Gastrocnemius medialis (tissue), 4 donors: ENCODE measurements around the gene ZNF407. TPM values are rescaled to one million over a fixed set of nuclear protein-coding genes. Genes with fewer than 3 reads are reported as not detected.
A peak's percentile ranks its signal among the peaks of the same experiment; 100 is the strongest.

Source experiments
- ATAC-seq, 2 donors: fragments of 150-250 bp; one replicate each; pipeline ENCODE4 v1.9.1; 2016
- DNase-seq, 2 donors: peaks; one replicate each; pipeline ENCODE4 v3.0.0-alpha.2; 2019
- H3K27ac ChIP-seq, 4 donors: fragments of 200-600 bp; sonication (generic); 1 replicate in 1 of 4; 2 replicates in 3 of 4; pipeline ENCODE4 v1.5.1; 2016 to 2018; ENCODE audit warnings: mild to moderate bottlenecking in 2 of 4, moderate library complexity in 1 of 4
- H3K27me3 ChIP-seq, 3 donors: fragments of 200-600 bp; sonication (generic) in 2 of 3; 1 replicate in 1 of 3; 2 replicates in 2 of 3; pipeline versions ENCODE4 v1.5.1 to v1.6.0; 2016 to 2019; ENCODE audit warnings: mild to moderate bottlenecking in 1 of 3, moderate library complexity in 1 of 3
- H3K36me3 ChIP-seq, 2 donors: fragments of 200-600 bp; sonication (generic) in 1 of 2; one replicate each; pipeline ENCODE4 v1.5.1; 2017 to 2018
- H3K4me1 ChIP-seq, 2 donors: fragments of 200-600 bp; sonication (generic) in 1 of 2; one replicate each; pipeline ENCODE4 v1.5.1; 2016 to 2017; ENCODE audit warnings: mild to moderate bottlenecking in 2 of 2
- H3K4me3 ChIP-seq, 4 donors: fragments of 200-600 bp; sonication (generic) in 3 of 4; 1 replicate in 1 of 4; 2 replicates in 3 of 4; pipeline ENCODE4 v1.5.1; 2016 to 2019; ENCODE audit warnings: mild to moderate bottlenecking in 2 of 4
- H3K9me3 ChIP-seq, 3 donors: fragments of 200-600 bp; sonication (generic) in 2 of 3; 1 replicate in 1 of 3; 2 replicates in 2 of 3; pipeline ENCODE4 v1.5.1; 2016 to 2019
- CTCF ChIP-seq, 5 experiments: fragments of 450-650 bp in 3 of 5; fragments of 200-600 bp in 2 of 5; sonication (generic) in 2 of 5; IDR thresholded peaks in 4 of 5; conservative IDR thresholded peaks in 1 of 5; 1 replicate in 4 of 5; 2 replicates in 1 of 5; pipeline ENCODE4 v1.5.1; 2016 to 2019; ENCODE audit warnings: antibody characterized with exemption in 5 of 5, mild to moderate bottlenecking in 3 of 5, moderate library complexity in 3 of 5
- POLR2A ChIP-seq, 2 donors: fragments of 450-650 bp; IDR thresholded peaks; one replicate each; pipeline ENCODE4 v1.6.1; 2017; ENCODE audit warnings: antibody characterized with exemption in 2 of 2, mild to moderate bottlenecking in 2 of 2, moderate library complexity in 2 of 2
- in situ Hi-C, 4 donors: fragments of 200-750 bp; cut with MboI; loops; one replicate each; pipeline versions ENCODE4 v1.15.0 to v1.8.0; 2017; ENCODE audit warnings: low sequenced_read_pairs in 4 of 4
- intact Hi-C: fragments of 100-400 bp; cut with DNase I; formaldehyde crosslinking; loops from one replicate; pipeline ENCODE4 v1.15.1; 2023; ENCODE audit warnings: low total_unique reads
- total RNA-seq, 4 donors: library from RNA; depleted of rRNA; stranded (reverse); fragments of >200 nt; gene quantifications; one replicate each; pipeline versions ENCODE4 v1.1.0 to v1.2.3, GENCODE V29; 2016

Gene ZNF407
- total RNA-seq, 4 donors from 2014 or later = 5.9 to 11.4 (median 9.2) TPM

- no peak for ATAC-seq
- Histone ChIP-seq H3K4me1 (no peaks in the 10 kb centered on the region), H3K27ac (no peak overlapping the region), H3K27me3 (no peaks in the 10 kb centered on the region), H3K36me3 (no peaks in the 10 kb centered on the region), H3K4me3 (no peak overlapping the region), H3K9me3 (no peaks in the 10 kb centered on the region)
- TF ChIP-seq CTCF (IDR thresholded peaks at IDR 0.05 in 4 of 5, conservative IDR thresholded peaks at IDR 0.05 in 1 of 5) = no peak
- no peak for TF ChIP-seq POLR2A (IDR thresholded peaks at IDR 0.05)
- intact Hi-C loops (no loop called here), in situ Hi-C loops (no loop called here)
- no peak for DNase-seq
Observed at GRCh38 chr18:74902147-74902455, 304.4 kb downstream of the ZNF407 start.

GRCh38 chr18:74905247-74905646, 307.6 kb downstream of the ZNF407 start:
- H3K4me1 ChIP-seq = no peaks in the 10 kb centered on the region
- in situ Hi-C loops (no loop called here), intact Hi-C loops (no loop called here)
- no peak overlapping the region for H3K4me3 ChIP-seq
- ATAC-seq = peak; percentile 21 to 26
- H3K27ac ChIP-seq = no peak overlapping the region
- no peaks in the 10 kb centered on the region for H3K27me3 ChIP-seq
- TF ChIP-seq POLR2A (IDR thresholded peaks at IDR 0.05) (no peak), CTCF (IDR thresholded peaks at IDR 0.05 in 4 of 5, conservative IDR thresholded peaks at IDR 0.05 in 1 of 5) (no peak)
- no peaks in the 10 kb centered on the region for H3K9me3 ChIP-seq
- no peak for DNase-seq
- H3K36me3 ChIP-seq = no peaks in the 10 kb centered on the region

GRCh38 chr18:74906184-74906583, 308.5 kb downstream of the ZNF407 start:
- no peak for ATAC-seq

GRCh38 chr18:74914052-74914591, 316.5 kb downstream of the ZNF407 start:
- in situ Hi-C loops = no loop called here
- no peak overlapping the region for H3K4me3 ChIP-seq
- intact Hi-C loops = no loop called here
- DNase-seq = no peak
- H3K27ac ChIP-seq = no peak overlapping the region
- no peaks in the 10 kb centered on the region for H3K4me1 ChIP-seq
- no peak for ATAC-seq
- no peaks in the 10 kb centered on the region for H3K36me3 ChIP-seq
- no peaks in the 10 kb centered on the region for H3K9me3 ChIP-seq
- no peak for TF ChIP-seq POLR2A (IDR thresholded peaks at IDR 0.05)
- no peaks in the 10 kb centered on the region for H3K27me3 ChIP-seq

More at GRCh38 chr18:74906184-74906583, 308.5 kb downstream of the ZNF407 start:
- DNase-seq = no peak
- H3K36me3 ChIP-seq = no peaks in the 10 kb centered on the region
- in situ Hi-C loops (no loop called here), intact Hi-C loops (no loop called here)
- H3K4me1 ChIP-seq = no peaks in the 10 kb centered on the region
- no peaks in the 10 kb centered on the region for H3K9me3 ChIP-seq
- no peaks in the 10 kb centered on the region for H3K27me3 ChIP-seq
- no peak for TF ChIP-seq CTCF (IDR thresholded peaks at IDR 0.05 in 4 of 5, conservative IDR thresholded peaks at IDR 0.05 in 1 of 5)
- no peak for TF ChIP-seq POLR2A (IDR thresholded peaks at IDR 0.05)
- H3K4me3 ChIP-seq = no peak overlapping the region
- no peak overlapping the region for H3K27ac ChIP-seq

GRCh38 chr18:74914648-74915047, 317.0 kb downstream of the ZNF407 start:
- intact Hi-C loops (no loop called here), in situ Hi-C loops (no loop called here)
- H3K27me3 ChIP-seq = no peaks in the 10 kb centered on the region
- no peak for TF ChIP-seq CTCF (IDR thresholded peaks at IDR 0.05 in 4 of 5, conservative IDR thresholded peaks at IDR 0.05 in 1 of 5)
- TF ChIP-seq POLR2A (IDR thresholded peaks at IDR 0.05) = no peak
- H3K36me3 ChIP-seq = no peaks in the 10 kb centered on the region
- H3K27ac ChIP-seq = no peak overlapping the region
- ATAC-seq = no peak
- H3K9me3 ChIP-seq = no peaks in the 10 kb centered on the region
- no peaks in the 10 kb centered on the region for H3K4me1 ChIP-seq
- DNase-seq = no peak
- no peak overlapping the region for H3K4me3 ChIP-seq
